IPS-11a (cell line): ENCODE results near the gene LSM4.

Experiments
- H3K4me3 ChIP-seq: one replicate; pipeline ENCODE4 v1.5.1; 2013; ENCODE audit warnings: low read depth, low read length, control low read depth

LSM4 gene

DNA sequence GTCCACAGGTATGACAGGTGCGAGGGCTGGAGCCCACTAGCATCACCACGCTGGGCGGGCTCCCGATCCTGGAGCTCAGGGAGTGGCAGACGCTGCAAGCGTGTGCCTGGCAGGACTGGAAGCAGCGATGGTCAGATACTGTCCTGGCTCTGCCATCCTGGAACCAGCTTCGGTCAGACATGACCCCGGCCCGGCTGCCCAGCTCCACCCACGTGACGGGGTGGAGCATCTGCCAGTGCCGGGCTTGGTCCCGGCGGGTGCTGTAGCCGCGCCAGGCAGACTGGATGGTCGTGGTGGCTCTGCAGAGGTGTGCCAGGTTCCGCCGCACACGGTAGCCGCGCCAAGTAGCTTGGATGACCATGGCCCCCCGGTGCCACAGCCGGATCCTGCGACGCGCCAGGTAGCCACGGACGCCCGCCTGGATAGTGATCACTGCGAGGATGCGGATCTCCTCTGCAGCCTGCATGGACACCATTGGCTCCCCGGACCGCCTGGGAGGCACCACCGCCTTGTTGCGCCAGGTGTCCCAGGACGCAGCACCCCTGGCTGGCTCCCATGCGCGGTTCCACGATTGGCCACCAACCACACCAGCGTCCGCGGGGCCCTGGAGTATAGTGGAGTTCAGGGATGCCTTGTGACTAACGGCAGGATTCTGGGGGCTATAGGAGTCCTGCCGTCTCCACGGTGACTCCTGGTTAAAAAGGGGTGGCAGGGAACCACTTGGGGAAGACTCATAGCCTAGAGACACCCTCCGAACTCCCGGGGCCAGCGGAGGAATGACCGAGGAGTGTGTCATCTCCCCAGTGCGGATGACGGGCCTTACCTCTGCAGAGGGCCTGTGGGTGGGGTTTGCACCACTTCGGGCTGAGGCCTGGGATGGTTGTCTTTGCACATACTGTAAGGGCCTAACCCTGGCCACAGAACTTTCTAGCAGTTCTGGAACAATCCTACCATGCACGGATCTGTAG is 65.1 kb downstream of the LSM4 start:
- H3K4me3 ChIP-seq = no peak overlapping the region
